ENCODE results near the gene CACUL1.
"Not testable (repeated sequence)": the region's sequence is repeated elsewhere in the genome, so short reads cannot be mapped to it uniquely, and the experiment has no call there.

Gene CACUL1

DNA sequence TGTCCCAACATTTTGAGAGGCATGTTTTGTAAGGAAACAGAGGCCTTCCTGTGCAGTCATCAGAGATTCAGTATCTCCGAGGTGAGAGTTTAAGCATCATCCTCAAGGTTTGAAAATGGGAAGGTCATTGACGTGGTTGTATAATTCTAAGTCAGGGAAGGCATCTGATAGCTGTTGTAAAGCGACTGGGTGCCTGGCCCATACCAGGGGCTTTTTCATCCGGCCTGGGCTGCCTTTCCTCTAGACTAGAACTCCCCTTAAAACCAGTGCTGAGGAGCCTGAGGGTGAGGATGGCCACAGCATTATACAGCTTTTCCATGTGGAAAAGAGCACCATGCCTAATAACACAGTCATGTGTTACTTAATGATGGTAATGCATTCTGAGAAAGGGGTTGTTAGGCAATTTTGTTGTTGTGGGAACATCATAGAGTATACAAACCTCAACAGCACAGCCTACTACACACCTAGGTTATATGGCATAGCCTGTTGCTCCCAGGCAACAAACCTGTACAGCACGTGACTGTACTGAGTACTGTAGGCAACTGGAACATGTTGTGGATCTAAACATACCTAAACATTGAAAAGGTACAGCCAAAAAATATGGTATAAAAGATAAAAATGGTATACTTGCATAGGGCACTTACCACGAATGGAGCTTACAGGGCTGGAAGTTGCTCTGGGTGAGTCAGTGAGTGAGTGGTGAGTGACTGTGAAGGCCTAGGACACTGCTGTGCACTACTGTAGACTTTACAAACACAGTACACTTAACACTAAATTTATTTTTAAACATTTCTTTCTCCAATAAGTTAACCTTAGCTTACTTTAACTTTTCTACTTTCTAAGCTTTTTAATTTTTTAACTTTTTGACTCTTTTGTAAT is 13.5 kb upstream of the CACUL1 start:
- no peak for DNase-seq

DNA sequence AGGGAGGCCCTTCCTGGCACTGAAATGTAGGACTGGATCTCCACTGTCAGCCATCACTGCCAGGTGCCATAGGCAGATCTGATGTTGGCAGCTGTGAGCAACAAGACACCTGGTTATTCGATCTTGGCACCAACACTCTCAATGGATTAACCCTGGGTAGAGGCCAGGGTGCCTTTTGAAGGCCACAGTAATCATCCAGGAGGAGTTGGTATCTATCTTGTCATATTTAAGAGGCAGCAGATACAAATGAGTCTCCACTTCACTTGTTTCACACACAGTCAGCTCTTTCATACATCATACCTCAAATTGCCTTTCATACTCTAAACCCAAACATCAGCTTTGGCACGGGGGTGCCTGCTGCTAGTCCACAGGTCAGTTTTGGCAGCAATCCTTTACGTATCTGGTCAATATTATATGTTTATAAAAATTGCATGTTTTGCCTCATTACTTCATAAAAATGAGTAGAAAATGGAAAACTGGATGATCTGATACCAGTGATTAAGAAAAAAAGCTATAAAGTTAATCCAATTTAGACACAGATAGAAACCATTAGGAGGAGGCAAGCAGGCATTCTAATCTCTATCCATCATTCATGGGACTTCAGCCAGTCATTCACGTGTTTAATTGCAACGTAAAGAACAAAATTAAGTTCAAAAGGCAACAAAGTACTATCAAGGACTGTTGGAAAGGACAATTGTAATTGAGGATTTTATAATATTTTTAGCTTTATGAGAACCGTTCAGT is 12.7 kb upstream of the CACUL1 start:
- no peak for DNase-seq

DNA sequence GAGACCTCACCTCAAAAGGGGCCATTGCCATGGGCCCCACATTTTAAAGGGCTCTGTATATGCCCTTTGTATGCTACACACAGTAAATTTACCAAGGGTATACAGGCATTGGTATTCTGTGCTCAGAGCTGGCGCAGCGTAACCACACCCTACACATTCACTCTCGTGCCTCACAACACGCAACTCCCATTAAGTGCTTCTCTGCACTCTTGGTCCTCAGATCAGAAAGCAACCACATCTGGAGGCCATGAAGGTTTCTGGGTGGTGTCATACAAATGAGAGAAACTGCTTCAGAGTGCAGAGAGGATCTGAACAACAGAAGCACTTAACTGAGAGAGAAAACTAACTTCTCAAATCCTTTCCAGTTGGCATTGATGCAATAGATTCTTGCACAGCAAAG is 9.4 kb upstream of the CACUL1 start:
- DNase-seq = no peak

- no peak for DNase-seq
These were observed 8.6 kb upstream of the CACUL1 start for GRCh38 chr10:118763202-118763988.

- no peak for DNase-seq
These were observed 5.5 kb upstream of the CACUL1 start for GRCh38 chr10:118760265-118760664.

DNA sequence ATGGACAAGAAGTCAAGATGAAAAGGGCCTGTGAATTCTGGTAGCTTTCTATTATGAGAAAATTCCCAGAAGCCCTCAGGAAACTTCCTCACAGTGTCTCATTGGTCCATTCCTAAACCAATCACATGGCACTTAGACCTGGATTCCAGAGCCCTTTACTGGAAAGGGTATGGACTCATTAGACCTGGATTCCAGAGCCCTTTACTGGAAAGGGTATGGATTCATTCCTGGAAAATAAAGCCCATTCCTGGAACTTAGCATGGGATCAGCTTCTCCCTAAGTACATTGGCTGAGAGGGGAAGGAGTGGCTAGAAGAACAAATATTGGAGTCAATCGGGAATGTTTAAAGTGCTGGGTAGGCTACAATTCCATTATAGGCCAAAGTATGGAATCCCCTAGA is 3.7 kb upstream of the CACUL1 start:
- DNase-seq = no peak

DNA sequence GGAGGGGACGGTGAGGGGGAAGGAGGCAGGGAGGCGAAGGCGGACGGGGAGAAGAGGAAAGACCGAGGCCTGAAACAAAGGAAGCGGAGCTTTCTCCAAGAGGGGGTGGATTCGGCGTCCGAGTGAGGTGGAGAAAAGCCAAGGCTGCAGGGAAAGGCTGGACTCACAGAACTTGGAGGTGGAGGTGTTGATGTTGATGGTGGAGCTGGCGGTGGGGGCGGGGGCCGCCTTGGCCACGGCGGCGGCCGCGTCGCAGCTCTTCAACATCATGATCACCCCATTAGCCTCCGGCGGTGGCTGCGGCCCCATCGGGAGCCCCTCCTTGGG is 578 bp downstream of the CACUL1 start:
- no peak for DNase-seq

DNA sequence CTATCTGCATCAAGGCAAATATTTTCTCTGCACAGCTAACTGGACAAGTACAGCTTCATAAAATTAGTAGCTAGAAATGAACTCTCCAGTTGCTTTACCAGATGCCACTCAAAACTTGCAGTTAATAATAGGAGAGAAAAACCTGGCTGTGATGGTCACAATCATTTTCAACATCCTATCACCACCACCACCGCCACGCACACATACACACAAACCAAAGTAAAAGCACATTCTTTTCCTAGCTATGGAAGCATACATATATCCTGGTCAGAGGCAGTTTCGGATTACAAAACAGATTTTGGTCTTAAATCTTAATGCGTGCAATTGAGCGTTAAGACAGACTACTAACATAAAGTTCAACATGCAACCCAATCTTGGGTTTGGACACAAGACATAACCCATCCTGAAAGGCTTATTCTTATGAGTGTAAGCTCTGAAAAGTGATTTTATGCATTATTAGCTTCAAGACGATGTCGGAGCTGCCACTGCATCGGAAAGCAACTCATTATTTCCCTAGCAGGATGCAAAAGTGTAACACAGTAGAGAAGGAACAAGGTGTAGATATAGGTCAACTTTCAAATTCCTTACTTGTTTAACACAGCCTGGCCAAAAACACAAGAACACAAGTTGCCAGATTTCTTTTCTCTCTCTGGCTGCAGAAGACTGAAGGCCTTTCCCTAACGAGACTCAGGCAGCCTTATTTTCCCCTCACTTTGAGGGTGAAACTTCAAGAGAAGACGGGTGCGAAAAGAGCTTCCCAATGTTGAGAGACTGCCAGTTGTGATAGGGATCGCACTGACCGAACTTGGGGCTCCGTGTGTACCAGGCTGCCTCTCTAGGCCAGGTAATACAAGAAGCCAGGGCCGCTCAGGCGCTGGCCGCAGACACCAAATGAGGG is 1.2 kb downstream of the CACUL1 start:
- no peak for DNase-seq

DNA sequence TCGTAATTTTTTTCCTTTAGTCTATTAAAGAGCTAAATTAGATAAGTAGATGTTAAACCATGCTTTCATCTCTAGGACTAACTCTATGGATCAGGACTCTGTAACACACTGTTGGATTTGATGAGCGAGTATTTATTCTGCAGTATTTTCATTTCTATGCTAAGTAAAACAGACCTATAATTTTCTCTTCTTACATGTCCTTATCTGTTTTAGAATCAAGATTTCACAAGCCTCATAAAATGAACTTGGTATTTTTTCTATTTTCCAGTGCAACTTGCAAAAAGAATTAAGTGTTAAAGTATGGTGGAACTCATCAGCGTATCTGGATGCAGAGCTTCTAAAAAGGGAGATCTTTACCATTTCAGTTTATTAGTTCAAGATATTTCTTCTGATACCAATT is 2.4 kb downstream of the CACUL1 start:
- no peak for DNase-seq

DNA sequence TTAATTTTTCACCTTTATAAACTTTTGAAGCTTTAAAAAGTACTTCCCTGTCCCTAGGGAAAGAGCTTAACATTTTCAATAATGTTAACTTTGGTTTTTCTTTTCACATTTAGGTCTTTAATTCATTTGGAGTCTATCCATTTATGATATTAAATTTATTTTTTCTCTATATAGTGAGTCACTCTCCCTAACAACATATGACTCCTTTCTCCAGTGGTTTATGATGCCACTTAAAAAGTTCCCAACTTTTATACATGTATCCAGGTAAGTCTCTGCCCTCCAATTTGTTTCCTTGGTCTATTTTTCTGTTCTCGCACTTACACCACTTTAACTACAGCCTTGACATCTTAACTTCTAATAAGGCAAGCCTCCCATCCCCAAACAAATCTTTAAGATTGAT is 3.5 kb downstream of the CACUL1 start:
- DNase-seq = no peak

GRCh38 chr10:118748041-118748440 is 6.7 kb downstream of the CACUL1 start:
- no peak for DNase-seq

DNA sequence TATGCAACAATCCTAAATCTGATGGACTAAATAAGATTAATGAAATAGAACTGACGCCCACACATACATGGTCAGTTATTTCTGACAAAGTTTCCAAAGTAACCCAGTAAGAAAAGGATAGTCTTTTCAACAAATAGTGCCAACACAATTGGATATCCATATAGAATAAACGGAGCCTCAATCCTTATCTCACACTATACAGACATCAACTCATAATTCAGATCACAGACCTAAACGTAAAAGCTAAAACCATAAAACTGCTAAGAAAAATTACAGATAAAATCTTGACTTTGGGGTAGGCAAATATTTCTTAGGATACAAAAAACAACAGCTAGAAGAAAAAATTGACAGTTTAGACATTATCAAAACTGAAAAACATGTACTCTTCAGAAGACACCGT is 8.5 kb downstream of the CACUL1 start:
- DNase-seq = no peak

DNA sequence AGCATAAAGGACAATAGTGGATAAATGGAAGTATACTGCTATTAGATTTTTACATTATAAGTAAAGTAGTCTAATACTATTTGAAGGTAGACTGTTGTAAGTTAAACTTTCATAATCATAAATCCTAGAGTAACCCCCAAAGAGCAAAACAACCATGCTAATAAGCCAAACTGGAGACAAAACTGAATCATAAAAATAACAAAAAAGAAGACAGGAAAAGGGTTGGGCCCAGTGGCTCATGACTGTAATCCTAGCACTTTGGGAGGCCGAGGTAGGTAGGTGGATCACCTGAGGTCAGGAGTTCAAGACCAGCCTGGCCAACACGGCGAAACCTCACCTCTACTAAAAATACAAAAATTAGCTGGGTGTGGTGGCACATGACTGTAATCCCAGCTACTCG is 9.7 kb downstream of the CACUL1 start:
- no peak for DNase-seq

GRCh38 chr10:118744346-118744918 is 10.3 kb downstream of the CACUL1 start:
- not testable (repeated sequence) for DNase-seq

DNA sequence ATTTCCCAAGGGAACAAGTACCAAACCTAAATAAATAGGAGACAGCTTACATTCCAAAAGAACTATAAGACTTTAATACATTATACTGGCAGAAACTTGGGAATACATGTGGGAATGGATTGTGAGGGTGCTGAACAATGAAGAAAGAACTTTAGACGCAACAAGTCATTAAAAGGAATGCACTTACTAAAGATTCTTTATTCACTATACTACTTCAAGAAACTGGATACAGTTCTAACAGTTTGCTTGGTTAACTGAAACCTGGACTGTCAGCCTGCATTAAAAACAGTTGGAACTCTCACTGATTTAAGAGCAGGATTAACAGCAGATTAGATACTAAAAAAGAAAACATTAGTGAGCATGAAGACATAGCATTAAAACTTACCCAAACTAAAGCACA is 12.0 kb downstream of the CACUL1 start:
- no peak for DNase-seq

GRCh38 chr10:118742032-118742431 is 12.7 kb downstream of the CACUL1 start:
- no peak for DNase-seq

DNA sequence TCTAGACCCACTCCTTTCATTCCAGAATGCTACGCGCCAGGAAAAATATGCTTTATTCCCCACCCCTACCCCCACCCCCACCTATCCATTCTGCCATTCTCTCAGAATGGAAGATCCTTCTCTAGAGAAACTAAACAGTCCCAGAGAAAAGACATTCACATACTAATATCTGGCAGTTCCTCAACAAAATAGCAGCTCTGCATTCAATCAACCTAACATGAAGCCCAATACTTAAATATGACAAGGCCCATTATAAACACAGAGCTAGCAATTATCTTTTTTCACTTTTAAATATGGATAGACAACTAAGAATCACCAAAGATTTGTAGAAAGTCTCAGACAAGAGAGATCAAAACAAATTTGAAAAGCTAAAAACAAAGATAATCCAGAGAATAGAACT is 16.4 kb downstream of the CACUL1 start:
- no peak for DNase-seq

DNA sequence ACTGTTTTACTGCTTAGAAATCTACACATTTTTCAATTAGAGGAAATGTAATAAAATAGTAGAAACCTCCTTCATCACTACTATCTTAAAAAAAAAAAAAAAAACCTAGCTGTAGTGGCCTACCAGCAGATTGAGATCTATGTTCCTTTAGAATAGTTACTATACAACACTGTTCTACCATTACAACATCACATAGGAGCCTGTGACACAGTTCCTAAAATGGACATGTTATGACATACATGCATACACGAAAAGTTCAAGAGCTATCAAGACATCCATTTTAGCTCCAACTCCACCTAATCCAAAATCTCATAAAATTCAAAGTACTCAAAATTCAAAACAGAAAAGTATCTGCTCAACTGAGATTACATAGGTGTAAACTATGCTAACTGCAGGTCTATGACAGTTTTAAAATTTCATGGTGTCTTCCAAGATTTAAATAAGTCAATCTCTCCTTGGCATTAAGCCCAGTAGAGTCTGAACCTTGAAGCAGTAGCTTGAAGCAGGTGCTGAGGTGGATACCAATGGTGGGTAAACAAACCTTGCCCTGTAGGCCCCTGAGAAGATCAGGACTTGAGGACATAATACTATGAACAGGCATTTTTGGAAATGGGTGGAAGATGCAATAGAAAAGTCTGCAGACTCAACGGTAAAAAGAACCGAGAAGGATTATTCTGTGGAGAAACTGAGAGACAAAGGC is 17.0 kb downstream of the CACUL1 start:
- no peak for DNase-seq

GRCh38 chr10:118735294-118735693 is 19.5 kb downstream of the CACUL1 start:
- DNase-seq = no peak

GRCh38 chr10:118734475-118734874 is 20.3 kb downstream of the CACUL1 start:
- no peak for DNase-seq
